ENCODE data around the gene SRXN1.

Gene SRXN1

DNA sequence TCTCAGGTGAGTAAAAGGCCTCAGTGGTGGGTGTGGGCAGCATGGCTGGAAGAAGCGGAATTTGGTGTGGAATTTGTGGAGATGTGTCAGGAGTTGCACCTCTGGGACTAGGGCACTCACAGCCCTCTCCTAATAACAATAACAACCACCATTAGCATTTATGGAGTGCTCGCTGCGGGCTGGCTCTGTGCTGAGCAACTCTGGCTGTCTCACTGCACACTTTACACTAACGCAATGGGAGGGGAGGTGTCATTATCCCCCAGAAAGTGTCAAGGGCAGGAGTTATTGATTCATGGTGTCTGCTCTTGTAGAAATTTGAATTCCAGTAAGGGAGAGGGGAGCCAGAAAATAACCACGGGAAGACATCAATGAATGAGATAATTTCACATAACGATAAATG, 45.3 kb upstream of the SRXN1 start:
- TF ChIP-seq SIN3A (IDR thresholded peaks at IDR 0.05; ENCODE audit: borderline replicate concordance, insufficient read depth, low read length) = no peak
- TF ChIP-seq POLR2AphosphoS5 (IDR thresholded peaks at IDR 0.05; ENCODE audit: low read depth, low read length) = no peak
- TF ChIP-seq TAF1 (IDR thresholded peaks at IDR 0.05; ENCODE audit: borderline replicate concordance, insufficient read depth, low read length) = no peak
- TF ChIP-seq, protein P1, sequence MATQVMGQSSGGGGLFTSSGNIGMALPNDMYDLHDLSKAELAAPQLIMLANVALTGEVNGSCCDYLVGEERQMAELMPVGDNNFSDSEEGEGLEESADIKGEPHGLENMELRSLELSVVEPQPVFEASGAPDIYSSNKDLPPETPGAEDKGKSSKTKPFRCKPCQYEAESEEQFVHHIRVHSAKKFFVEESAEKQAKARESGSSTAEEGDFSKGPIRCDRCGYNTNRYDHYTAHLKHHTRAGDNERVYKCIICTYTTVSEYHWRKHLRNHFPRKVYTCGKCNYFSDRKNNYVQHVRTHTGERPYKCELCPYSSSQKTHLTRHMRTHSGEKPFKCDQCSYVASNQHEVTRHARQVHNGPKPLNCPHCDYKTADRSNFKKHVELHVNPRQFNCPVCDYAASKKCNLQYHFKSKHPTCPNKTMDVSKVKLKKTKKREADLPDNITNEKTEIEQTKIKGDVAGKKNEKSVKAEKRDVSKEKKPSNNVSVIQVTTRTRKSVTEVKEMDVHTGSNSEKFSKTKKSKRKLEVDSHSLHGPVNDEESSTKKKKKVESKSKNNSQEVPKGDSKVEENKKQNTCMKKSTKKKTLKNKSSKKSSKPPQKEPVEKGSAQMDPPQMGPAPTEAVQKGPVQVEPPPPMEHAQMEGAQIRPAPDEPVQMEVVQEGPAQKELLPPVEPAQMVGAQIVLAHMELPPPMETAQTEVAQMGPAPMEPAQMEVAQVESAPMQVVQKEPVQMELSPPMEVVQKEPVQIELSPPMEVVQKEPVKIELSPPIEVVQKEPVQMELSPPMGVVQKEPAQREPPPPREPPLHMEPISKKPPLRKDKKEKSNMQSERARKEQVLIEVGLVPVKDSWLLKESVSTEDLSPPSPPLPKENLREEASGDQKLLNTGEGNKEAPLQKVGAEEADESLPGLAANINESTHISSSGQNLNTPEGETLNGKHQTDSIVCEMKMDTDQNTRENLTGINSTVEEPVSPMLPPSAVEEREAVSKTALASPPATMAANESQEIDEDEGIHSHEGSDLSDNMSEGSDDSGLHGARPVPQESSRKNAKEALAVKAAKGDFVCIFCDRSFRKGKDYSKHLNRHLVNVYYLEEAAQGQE (IDR thresholded peaks at IDR 0.05; ENCODE audit: insufficient read depth in 1 of 2, low read depth in 2 of 2, low read length in 2 of 2) = no peak
- TF ChIP-seq FOXP2 (optimal IDR thresholded peaks at IDR 0.05; ENCODE audit: borderline replicate concordance, extremely low read depth, extremely low read length, insufficient read depth) = no peak

DNA sequence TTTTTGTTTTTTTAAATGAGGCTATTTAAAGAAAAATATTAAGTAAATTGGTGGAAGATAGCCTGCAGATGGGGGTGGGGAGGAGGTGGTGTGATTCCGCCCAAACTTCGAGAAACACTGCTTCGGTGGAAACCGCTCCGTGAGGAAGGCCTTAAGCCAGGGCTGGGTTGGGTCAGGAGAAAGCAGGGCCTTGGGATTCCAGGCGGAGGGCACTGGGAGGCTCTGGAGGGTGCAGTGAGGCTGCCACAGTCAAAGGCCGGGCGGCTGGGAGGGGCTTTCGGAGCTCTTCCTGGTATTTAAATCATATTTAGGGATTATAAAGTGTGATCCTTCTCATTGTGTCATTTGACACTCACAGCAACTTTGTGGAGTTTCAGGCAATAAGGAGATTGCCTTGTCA, 44.8 kb upstream of the SRXN1 start:
- TF ChIP-seq POLR2AphosphoS5 (IDR thresholded peaks at IDR 0.05; ENCODE audit: low read depth, low read length) (no peak), TAF1 (IDR thresholded peaks at IDR 0.05; ENCODE audit: borderline replicate concordance, insufficient read depth, low read length) (no peak), SIN3A (IDR thresholded peaks at IDR 0.05; ENCODE audit: borderline replicate concordance, insufficient read depth, low read length) (no peak), FOXP2 (optimal IDR thresholded peaks at IDR 0.05; ENCODE audit: borderline replicate concordance, extremely low read depth, extremely low read length, insufficient read depth) (no peak)
- TF ChIP-seq, protein P1 (IDR thresholded peaks at IDR 0.05; ENCODE audit: insufficient read depth in 1 of 2, low read depth in 2 of 2, low read length in 2 of 2) = no peak

DNA sequence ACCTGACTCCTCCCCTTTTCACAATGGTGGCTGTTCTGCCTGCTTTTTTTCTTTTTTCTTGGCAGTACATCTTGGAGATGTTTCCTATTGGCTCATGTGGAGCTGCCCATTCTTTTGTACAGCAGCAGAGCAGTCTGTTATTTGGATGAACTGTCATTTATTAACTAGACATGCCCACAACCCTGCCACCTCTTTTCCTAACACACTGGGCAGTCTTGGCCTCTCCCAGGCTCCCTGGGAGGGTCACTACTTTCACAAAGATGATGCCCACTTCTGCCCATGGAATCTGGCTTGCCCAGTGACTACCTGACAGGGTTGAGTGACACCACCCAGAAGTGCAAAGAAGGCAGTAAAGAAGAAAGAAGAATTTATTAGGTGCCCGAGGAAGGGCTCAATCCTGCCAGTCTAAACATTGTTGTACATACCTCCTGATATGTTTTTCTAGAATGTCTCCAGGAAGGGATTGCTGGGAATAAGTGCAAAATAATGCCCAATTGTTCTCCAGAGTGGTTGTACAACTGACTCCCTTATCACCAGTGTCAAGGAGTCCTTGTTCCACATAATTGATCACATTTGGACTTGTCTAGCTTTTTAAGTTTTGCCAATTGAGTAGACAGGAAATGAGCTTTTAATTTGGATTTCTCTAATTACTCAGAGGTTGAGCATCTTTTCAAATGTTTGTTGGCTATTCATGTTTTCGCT, 42.3 kb upstream of the SRXN1 start:
- TF ChIP-seq SIN3A (IDR thresholded peaks at IDR 0.05; ENCODE audit: borderline replicate concordance, insufficient read depth, low read length) = no peak
- no peak for TF ChIP-seq FOXP2 (optimal IDR thresholded peaks at IDR 0.05; ENCODE audit: borderline replicate concordance, extremely low read depth, extremely low read length, insufficient read depth)
- TF ChIP-seq, protein P1 (IDR thresholded peaks at IDR 0.05; ENCODE audit: insufficient read depth in 1 of 2, low read depth in 2 of 2, low read length in 2 of 2) = no peak
- TF ChIP-seq TAF1 (IDR thresholded peaks at IDR 0.05; ENCODE audit: borderline replicate concordance, insufficient read depth, low read length) = no peak
- no peak for TF ChIP-seq POLR2AphosphoS5 (IDR thresholded peaks at IDR 0.05; ENCODE audit: low read depth, low read length)

DNA sequence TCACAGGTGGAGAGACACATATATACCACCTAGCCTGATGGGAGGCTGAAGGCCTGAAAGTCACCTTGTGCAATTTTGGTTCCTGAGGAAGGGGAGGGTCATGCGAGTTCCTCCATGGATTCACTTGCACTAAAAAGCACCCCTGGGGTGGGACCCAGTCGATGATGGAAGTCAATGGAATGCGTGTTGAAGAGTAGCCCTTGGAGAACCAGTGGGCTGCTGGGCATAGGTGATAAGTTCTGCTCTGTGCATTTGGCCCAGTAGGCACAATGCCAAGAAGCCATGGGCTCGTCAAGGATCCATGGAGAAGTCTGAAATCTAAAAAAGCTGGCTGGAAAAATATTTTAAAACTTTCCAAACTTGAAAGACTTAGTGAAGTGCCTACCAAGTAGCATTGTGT, 41.5 kb upstream of the SRXN1 start:
- TF ChIP-seq, protein P1 (IDR thresholded peaks at IDR 0.05; ENCODE audit: insufficient read depth in 1 of 2, low read depth in 2 of 2, low read length in 2 of 2) = no peak
- TF ChIP-seq POLR2AphosphoS5 (IDR thresholded peaks at IDR 0.05; ENCODE audit: low read depth, low read length) (no peak), SIN3A (IDR thresholded peaks at IDR 0.05; ENCODE audit: borderline replicate concordance, insufficient read depth, low read length) (no peak), FOXP2 (optimal IDR thresholded peaks at IDR 0.05; ENCODE audit: borderline replicate concordance, extremely low read depth, extremely low read length, insufficient read depth) (no peak), TAF1 (IDR thresholded peaks at IDR 0.05; ENCODE audit: borderline replicate concordance, insufficient read depth, low read length) (no peak)
